Heart left ventricle (tissue), 16 donors: ENCODE results near the gene PCED1B. TPM values are rescaled to one million over a fixed set of nuclear protein-coding genes. Genes with fewer than 3 reads are reported as not detected.

Experiments used
- ATAC-seq, 4 donors: fragments of 200-7000 bp; cut with Tn5 transposase; one replicate each; pipeline ENCODE4 v1.9.1; 2020 to 2022; ENCODE audit warnings: moderate library complexity in 4 of 4, mild to moderate bottlenecking in 3 of 4, moderate number of reproducible peaks in 1 of 4
- DNase-seq, 5 donors: peaks; one replicate each; pipeline ENCODE4 v3.0.0-alpha.2; 2020
- H3K27ac ChIP-seq, 12 donors: fragments of 200-600 bp; sonication (generic) in 4 of 12; one replicate each; pipeline versions ENCODE4 v1.5.0 to v1.8.0; 2016 to 2022; ENCODE audit warnings: mild to moderate bottlenecking in 2 of 12
- H3K27me3 ChIP-seq, 9 donors: fragments of 200-600 bp; sonication (generic) in 2 of 9; one replicate each; pipeline versions ENCODE4 v1.5.1 to v1.8.0; 2016 to 2022; ENCODE audit warnings: mild to moderate bottlenecking in 3 of 9
- H3K36me3 ChIP-seq, 9 donors: fragments of 200-600 bp; sonication (generic) in 2 of 9; one replicate each; pipeline versions ENCODE4 v1.5.0 to v1.8.0; 2018 to 2022; ENCODE audit warnings: mild to moderate bottlenecking in 2 of 9
- H3K4me1 ChIP-seq, 12 donors: fragments of 200-600 bp; sonication (generic) in 4 of 12; one replicate each; pipeline versions ENCODE4 v1.5.0 to v1.8.0; 2016 to 2022; ENCODE audit warnings: mild to moderate bottlenecking in 3 of 12
- H3K4me3 ChIP-seq, 12 donors: fragments of 200-600 bp; sonication (generic) in 4 of 12; one replicate each; pipeline versions ENCODE4 v1.5.0 to v1.8.0; 2017 to 2022; ENCODE audit warnings: mild to moderate bottlenecking in 9 of 12, moderate library complexity in 4 of 12
- H3K9me3 ChIP-seq, 12 donors: fragments of 200-600 bp; sonication (generic) in 4 of 12; one replicate each; pipeline versions ENCODE4 v1.5.0 to v1.8.0; 2016 to 2022; ENCODE audit warnings: mild to moderate bottlenecking in 1 of 12
- POLR2A ChIP-seq, 2 donors: fragments of 450-650 bp; IDR thresholded peaks; one replicate each; pipeline ENCODE4 v1.6.1; 2017; ENCODE audit warnings: antibody characterized with exemption in 2 of 2, mild to moderate bottlenecking in 2 of 2, moderate library complexity in 2 of 2
- WGBS, 4 donors: extraction: QIAGEN DNeasy Blood & Tissue Kit in 2 of 4; methylation state at CpG; one replicate each; pipeline versions ENCODE4 v1.1.5 to v1.1.7; 2013 to 2018; 5-methylcytosine and 5-hydroxymethylcytosine counted together
- intact Hi-C, 10 donors: fragments of 100-400 bp; cut with DNase I; formaldehyde crosslinking; loops; one replicate each; pipeline versions ENCODE4 v1.11.1 to v1.14.2; 2022
- polyA plus RNA-seq, 2 donors: library from polyadenylated mRNA; stranded (reverse); fragments of 200-250 nt; gene quantifications; one replicate each; pipeline ENCODE4 v1.2.3, GENCODE V29; 2013
- total RNA-seq, 9 donors: library from RNA; depleted of rRNA in 2 of 9; stranded (reverse); fragments of >200 nt in 2 of 9; fragmentation: NEBNext Ultra II Directional in 3 of 9; extraction: Animal tissue kit (Norgen Biotek cat#: 25700) in 3 of 9; gene quantifications; one replicate each; pipeline versions ENCODE4 v1.1.0 to v1.2.4, GENCODE V29; 2016 to 2023
- TF ChIP-seq, protein P1 (sequence below), 12 donors: fragments of 200-600 bp; sonication (generic) in 4 of 12; IDR thresholded peaks; one replicate each; pipeline versions ENCODE4 v1.5.0 to v1.8.0; 2018 to 2022; ENCODE audit warnings: antibody characterized with exemption in 12 of 12, mild to moderate bottlenecking in 5 of 12
- donor health status: ischemic (EF 13 %, LVEDD 7.1; RV severe dilation, severe dysfunction).
- donor health status: healthy with polysubstance abuse.
- donor health status: DM: no; HTN: yes; CAD: no.
- donor health status: DM: no; HTN: no; CAD: no.
- donor health status: ischemic (EF 25% LVEDD 6.9; RV normal size, moderate dysfunction).
- donor health status: ischemic (EF 25% LVEDD 5.7; RV mildly dilated, moderate dysfunction).
- donor health status: healthy.
- donor health status: DM: yes; HTN: yes; CAD: no.
- donor health status: ischemic (EF 35%, LVEDD 5.7; RV mildly dilated, moderate dysfunction).
- donor health status: nonischemic (EF 11% LVEDD 7.7; RV severe dilation, severe dysfunction).
- donor health status: DM: yes; HTN: yes; CAD: no.
- donor health status: PGD.
- donor health status: ischemic (EF 29% LVEDD 5.4; RV normal size, mild dysfunction).
- donor health status: nonischemic (EF 23%, LVEDD 6.1; RV moderate dilation, normal function).

The PCED1B gene
- total and polyA plus RNA-seq, 11 donors: 0.39 to 9.5 (median 0.72) TPM; not detected in 2

- Histone ChIP-seq H3K27me3 (no peaks in the 10 kb centered on the region), H3K4me3 (no peak overlapping the region), H3K27ac (no peak overlapping the region), H3K4me1 (peaks cover 0 to 16% (median 5%) of the 10 kb centered on the region in 12 donors), H3K36me3 (no peaks in the 10 kb centered on the region), H3K9me3 (no peaks in the 10 kb centered on the region)
- ATAC-seq (no peak), DNase-seq (no peak)
- TF ChIP-seq, protein P1, sequence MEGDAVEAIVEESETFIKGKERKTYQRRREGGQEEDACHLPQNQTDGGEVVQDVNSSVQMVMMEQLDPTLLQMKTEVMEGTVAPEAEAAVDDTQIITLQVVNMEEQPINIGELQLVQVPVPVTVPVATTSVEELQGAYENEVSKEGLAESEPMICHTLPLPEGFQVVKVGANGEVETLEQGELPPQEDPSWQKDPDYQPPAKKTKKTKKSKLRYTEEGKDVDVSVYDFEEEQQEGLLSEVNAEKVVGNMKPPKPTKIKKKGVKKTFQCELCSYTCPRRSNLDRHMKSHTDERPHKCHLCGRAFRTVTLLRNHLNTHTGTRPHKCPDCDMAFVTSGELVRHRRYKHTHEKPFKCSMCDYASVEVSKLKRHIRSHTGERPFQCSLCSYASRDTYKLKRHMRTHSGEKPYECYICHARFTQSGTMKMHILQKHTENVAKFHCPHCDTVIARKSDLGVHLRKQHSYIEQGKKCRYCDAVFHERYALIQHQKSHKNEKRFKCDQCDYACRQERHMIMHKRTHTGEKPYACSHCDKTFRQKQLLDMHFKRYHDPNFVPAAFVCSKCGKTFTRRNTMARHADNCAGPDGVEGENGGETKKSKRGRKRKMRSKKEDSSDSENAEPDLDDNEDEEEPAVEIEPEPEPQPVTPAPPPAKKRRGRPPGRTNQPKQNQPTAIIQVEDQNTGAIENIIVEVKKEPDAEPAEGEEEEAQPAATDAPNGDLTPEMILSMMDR (IDR thresholded peaks at IDR 0.05): no peak
- no peak for TF ChIP-seq POLR2A (IDR thresholded peaks at IDR 0.05)
- intact Hi-C loops: no loop called here
Measured at GRCh38 chr12:47184813-47185212, 105.4 kb downstream of the PCED1B start.

DNA sequence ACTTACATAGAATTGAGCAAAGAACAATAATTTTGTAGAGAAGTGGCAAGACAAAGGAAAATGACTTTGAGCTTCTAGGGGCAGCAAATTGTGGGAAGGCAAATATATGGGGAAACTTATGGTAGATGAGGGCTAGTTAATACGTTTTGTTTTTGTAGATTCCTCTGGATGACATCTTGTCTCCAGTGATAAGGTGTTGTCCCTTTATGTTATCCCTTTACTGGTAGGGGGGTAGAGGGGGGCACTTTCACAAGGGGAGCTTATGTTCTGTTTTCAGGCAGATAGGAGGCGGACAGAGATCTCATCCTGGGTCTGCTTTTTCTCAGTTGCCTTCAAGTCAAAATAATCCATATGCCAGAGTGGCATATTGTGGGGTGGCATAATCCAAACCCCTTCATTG is 106.8 kb downstream of the PCED1B start:
- Histone ChIP-seq H3K27me3 (no peaks in the 10 kb centered on the region), H3K9me3 (no peaks in the 10 kb centered on the region), H3K27ac (no peak overlapping the region), H3K4me1 (peaks cover 0 to 27% (median 11%) of the 10 kb centered on the region in 12 donors), H3K4me3 (no peak overlapping the region), H3K36me3 (no peaks in the 10 kb centered on the region)
- TF ChIP-seq, protein P1 (IDR thresholded peaks at IDR 0.05): no peak
- TF ChIP-seq POLR2A (IDR thresholded peaks at IDR 0.05): no peak
- DNase-seq (no peak), ATAC-seq (no peak)
- intact Hi-C loops: no loop called here
- WGBS, 4 donors: 87 to 91% (median 89%) methylated on average over 2 of the region's 2 CpGs

- DNase-seq (no peak), ATAC-seq (peak in 1 of 4 donors; percentile 41)
- intact Hi-C loops: no loop called here
- Histone ChIP-seq H3K4me1 (peaks cover 0 to 53% (median 11%) of the 10 kb centered on the region in 12 donors), H3K27me3 (no peaks in the 10 kb centered on the region), H3K27ac (peak overlapping the region in 1 of 12 donors; percentile 24), H3K4me3 (no peak overlapping the region), H3K9me3 (no peaks in the 10 kb centered on the region), H3K36me3 (no peaks in the 10 kb centered on the region)
- WGBS, 4 donors: 51 to 68% (median 58%) methylated on average over 6 of the region's 6 CpGs
- TF ChIP-seq, protein P1 (IDR thresholded peaks at IDR 0.05): no peak
- no peak for TF ChIP-seq POLR2A (IDR thresholded peaks at IDR 0.05)
Measured at GRCh38 chr12:47188576-47189441, 109.4 kb downstream of the PCED1B start.

DNA sequence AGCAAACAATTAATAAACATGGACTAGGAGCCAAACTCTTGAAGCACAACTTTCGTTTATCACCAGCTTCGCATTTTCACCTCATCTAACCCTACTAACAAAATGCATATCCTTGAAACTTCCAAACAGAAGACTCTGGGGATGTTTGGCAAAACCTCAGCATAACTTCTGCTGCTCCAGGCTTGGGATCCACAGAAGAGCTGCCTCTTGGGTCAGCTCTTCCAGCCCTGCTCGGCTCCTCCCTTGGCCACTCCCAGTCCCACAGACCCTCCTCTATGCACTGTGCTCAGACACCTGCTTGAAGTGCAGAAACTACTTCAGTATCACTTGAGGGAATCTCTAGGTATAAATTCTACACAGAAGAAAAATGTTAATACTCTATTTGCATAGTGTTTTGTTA is 110.3 kb downstream of the PCED1B start:
- TF ChIP-seq, protein P1 (IDR thresholded peaks at IDR 0.05): no peak
- TF ChIP-seq POLR2A (IDR thresholded peaks at IDR 0.05): no peak
- ATAC-seq (peak in 2 of 4 donors; percentile 39 to 41), DNase-seq (no peak)
- no peaks in the 10 kb centered on the region for H3K27me3 ChIP-seq
- H3K36me3 ChIP-seq: no peaks in the 10 kb centered on the region
- no peak overlapping the region for H3K4me3 ChIP-seq
- WGBS, 4 donors: 43 to 55% (median 51%) methylated on average over 3 of the region's 3 CpGs
- no peaks in the 10 kb centered on the region for H3K9me3 ChIP-seq
- no peak overlapping the region for H3K27ac ChIP-seq
- peaks cover 0 to 61% (median 15%) of the 10 kb centered on the region in 12 donors for H3K4me1 ChIP-seq
- intact Hi-C loops: no loop called here
